Liver (tissue), 9 donors: ENCODE results near the gene EPB42. TPM values are rescaled to one million over a fixed set of nuclear protein-coding genes. Genes with fewer than 3 reads are reported as not detected.

ENCODE experiments used
- DNase-seq: peaks from one replicate; pipeline ENCODE4 v3.0.0-alpha.2; 2017; ENCODE audit warnings: low spot score
- H3K27ac ChIP-seq, 2 donors: one replicate each; pipeline ENCODE4 v1.7.0; 2013; ENCODE audit warnings: inconsistent platforms in 2 of 2, low read length in 2 of 2, control low read depth in 1 of 2, low read depth in 1 of 2, mild to moderate bottlenecking in 1 of 2
- H3K27me3 ChIP-seq, 4 donors: one replicate each; pipeline versions ENCODE4 v1.6.1 to v1.7.0; 2013; ENCODE audit warnings: low read length in 3 of 4, inconsistent platforms in 1 of 4, mild to moderate bottlenecking in 1 of 4, moderate library complexity in 1 of 4; ENCODE audit not compliant: control insufficient read depth in 4 of 4, insufficient read depth in 4 of 4
- H3K36me3 ChIP-seq, 4 donors: one replicate each; pipeline versions ENCODE4 v1.6.1 to v1.7.0; 2013; ENCODE audit warnings: low read length in 3 of 4, mild to moderate bottlenecking in 3 of 4, low read depth in 1 of 4, moderate library complexity in 1 of 4; ENCODE audit not compliant: control insufficient read depth in 4 of 4, insufficient read depth in 3 of 4
- H3K4me1 ChIP-seq, 4 donors: one replicate each; pipeline versions ENCODE4 v1.6.1 to v1.7.0; 2013; ENCODE audit warnings: low read length in 3 of 4, mild to moderate bottlenecking in 3 of 4, moderate library complexity in 1 of 4; ENCODE audit not compliant: control insufficient read depth in 4 of 4, insufficient read depth in 4 of 4
- H3K4me3 ChIP-seq, 3 donors: one replicate each; pipeline versions ENCODE4 v1.6.1 to v1.7.0; 2013; ENCODE audit warnings: low read length in 3 of 3, control low read depth in 1 of 3, low read depth in 1 of 3, mild to moderate bottlenecking in 1 of 3
- H3K9ac ChIP-seq, 2 donors: one replicate each; pipeline ENCODE4 v1.7.0; 2013; ENCODE audit warnings: low read length in 2 of 2, mild to moderate bottlenecking in 2 of 2, moderate library complexity in 2 of 2, control low read depth in 1 of 2, low read depth in 1 of 2
- H3K9me3 ChIP-seq, 4 donors: one replicate each; pipeline versions ENCODE4 v1.6.1 to v1.7.0; 2013; ENCODE audit warnings: low read length in 3 of 4; ENCODE audit not compliant: control insufficient read depth in 4 of 4
- FOXA1 ChIP-seq: IDR thresholded peaks from 2 replicates; pipeline ENCODE4 v1.6.1; 2016; ENCODE audit warnings: antibody characterized with exemption
- HNF4G ChIP-seq: IDR thresholded peaks from 2 replicates; pipeline ENCODE4 v1.6.1; 2016; ENCODE audit warnings: antibody characterized with exemption
- JUND ChIP-seq, 2 donors: IDR thresholded peaks; 2 replicates each; pipeline ENCODE4 v1.6.1; 2016; ENCODE audit warnings: antibody characterized with exemption in 2 of 2
- NR2F2 ChIP-seq: IDR thresholded peaks from 2 replicates; pipeline ENCODE4 v1.6.1; 2016; ENCODE audit warnings: antibody characterized with exemption
- RAD21 ChIP-seq, 2 donors: IDR thresholded peaks; 2 replicates each; pipeline ENCODE4 v1.6.1; 2016; ENCODE audit warnings: antibody characterized with exemption in 2 of 2, mild to moderate bottlenecking in 2 of 2
- RXRA ChIP-seq, 2 donors: IDR thresholded peaks; 2 replicates each; pipeline ENCODE4 v1.6.1; 2017 to 2018; ENCODE audit warnings: antibody characterized with exemption in 2 of 2, mild to moderate bottlenecking in 1 of 2
- SP1 ChIP-seq: IDR thresholded peaks from 2 replicates; pipeline ENCODE4 v1.6.1; 2018; ENCODE audit warnings: antibody characterized with exemption, mild to moderate bottlenecking
- TAF1 ChIP-seq: conservative IDR thresholded peaks from 2 replicates; pipeline ENCODE4 v1.6.1; 2016; ENCODE audit warnings: antibody characterized with exemption, mild to moderate bottlenecking
- YY1 ChIP-seq: IDR thresholded peaks from 2 replicates; pipeline ENCODE4 v1.6.1; 2016; ENCODE audit warnings: antibody characterized with exemption, mild to moderate bottlenecking
- ZBTB33 ChIP-seq: IDR thresholded peaks from 2 replicates; pipeline ENCODE4 v1.6.1; 2016; ENCODE audit warnings: antibody characterized with exemption
- WGBS: extraction: QIAGEN DNeasy Blood & Tissue Kit; methylation state at CpG from one replicate; pipeline ENCODE4 v1.1.7; 2013; 5-methylcytosine and 5-hydroxymethylcytosine counted together
- polyA plus RNA-seq, 2 donors: library from polyadenylated mRNA; stranded (reverse) in 1 of 2; unstranded in 1 of 2; fragments of 200-250 nt in 1 of 2; fragments of >200 nt in 1 of 2; fragmentation: Nextera tagmentation in 1 of 2; extraction: Ambion mirVana in 1 of 2; gene quantifications; one replicate each; pipeline versions ENCODE4 v1.2.1 to v1.2.3, GENCODE V29; 2013 to 2015
- total RNA-seq, 2 donors: library from RNA; depleted of rRNA; stranded (reverse); fragments of >200 nt; gene quantifications; one replicate each; pipeline ENCODE4 v1.2.3, GENCODE V29; 2014
- TF ChIP-seq, protein P1 (sequence below): IDR thresholded peaks from 2 replicates; pipeline ENCODE4 v1.6.1; 2016; ENCODE audit warnings: antibody characterized with exemption
- TF ChIP-seq, protein P2 (sequence below): IDR thresholded peaks from 2 replicates; pipeline ENCODE4 v1.6.1; 2016; ENCODE audit warnings: antibody characterized with exemption
- TF ChIP-seq, protein P3 (sequence below): fragments of 150-350 bp; IDR thresholded peaks from 2 replicates; pipeline ENCODE4 v1.5.1; 2017; ENCODE audit warnings: improper control_type of control experiment, low read depth, low read length; ENCODE audit not compliant: missing input control
- TF ChIP-seq, protein P4 (sequence below): IDR thresholded peaks from 2 replicates; pipeline ENCODE4 v1.6.1; 2016; ENCODE audit warnings: antibody characterized with exemption, mild to moderate bottlenecking
- donor health status: healthy.
- donor health status: healthy.
- donor health status: healthy.
- donor health status: healthy.
- donor health status: healthy.

The EPB42 gene
- total and polyA plus RNA-seq, 4 donors: 0.02 to 247 TPM; not detected in 2

- TF ChIP-seq, protein P1, sequence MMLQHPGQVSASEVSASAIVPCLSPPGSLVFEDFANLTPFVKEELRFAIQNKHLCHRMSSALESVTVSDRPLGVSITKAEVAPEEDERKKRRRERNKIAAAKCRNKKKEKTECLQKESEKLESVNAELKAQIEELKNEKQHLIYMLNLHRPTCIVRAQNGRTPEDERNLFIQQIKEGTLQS: no peak
- TF ChIP-seq ZBTB33: no peak
- H3K9ac ChIP-seq: no peak overlapping the region
- H3K27me3 ChIP-seq: no peaks in the 10 kb centered on the region
- DNase-seq: no peak
- 96% methylated on average over 10 of the region's 10 CpGs for WGBS
- H3K4me1 ChIP-seq: no peaks in the 10 kb centered on the region
- H3K27ac ChIP-seq: no peak overlapping the region
- no peaks in the 10 kb centered on the region for H3K9me3 ChIP-seq
- H3K36me3 ChIP-seq: peaks cover 7 to 43% (median 35%) of the 10 kb centered on the region in 4 donors
- H3K4me3 ChIP-seq: no peak overlapping the region
These were observed 23.9 kb downstream of the EPB42 start for GRCh38 chr15:43196760-43197548.

DNA sequence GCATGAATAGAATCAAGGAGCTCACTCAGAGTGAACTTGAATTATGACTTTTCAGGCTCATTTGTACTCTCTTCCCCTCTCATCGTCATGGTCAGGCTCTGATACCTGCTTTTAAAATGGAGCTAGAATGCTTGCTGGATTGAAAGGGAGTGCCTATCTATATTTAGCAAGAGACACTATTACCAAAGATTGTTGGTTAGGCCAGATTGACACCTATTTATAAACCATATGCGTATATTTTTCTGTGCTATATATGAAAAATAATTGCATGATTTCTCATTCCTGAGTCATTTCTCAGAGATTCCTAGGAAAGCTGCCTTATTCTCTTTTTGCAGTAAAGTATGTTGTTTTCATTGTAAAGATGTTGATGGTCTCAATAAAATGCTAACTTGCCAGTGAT lies 26.0 kb downstream of the EPB42 start:
- Histone ChIP-seq H3K4me3 (no peak overlapping the region), H3K4me1 (peaks cover 0 to 4% (median 2%) of the 10 kb centered on the region in 4 donors), H3K27me3 (no peaks in the 10 kb centered on the region), H3K27ac (no peak overlapping the region), H3K36me3 (peaks cover 7 to 62% (median 53%) of the 10 kb centered on the region in 4 donors), H3K9me3 (no peaks in the 10 kb centered on the region), H3K9ac (no peak overlapping the region)
- WGBS: 95% methylated on average over 2 of the region's 2 CpGs
- no peak for TF ChIP-seq RXRA (IDR thresholded peaks at IDR 0.05)
- TF ChIP-seq ZBTB33: no peak
- no peak for TF ChIP-seq JUND (IDR thresholded peaks at IDR 0.05)
- TF ChIP-seq YY1: no peak
- no peak for TF ChIP-seq HNF4G
- TF ChIP-seq, protein P2, sequence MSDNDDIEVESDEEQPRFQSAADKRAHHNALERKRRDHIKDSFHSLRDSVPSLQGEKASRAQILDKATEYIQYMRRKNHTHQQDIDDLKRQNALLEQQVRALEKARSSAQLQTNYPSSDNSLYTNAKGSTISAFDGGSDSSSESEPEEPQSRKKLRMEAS: no peak
- TF ChIP-seq NR2F2: no peak
- no peak for TF ChIP-seq SP1
- TF ChIP-seq RAD21 (IDR thresholded peaks at IDR 0.05): no peak
- DNase-seq: no peak

GRCh38 chr15:43193710-43194109 lies 27.1 kb downstream of the EPB42 start:
- Histone ChIP-seq H3K27ac (no peak overlapping the region), H3K27me3 (no peaks in the 10 kb centered on the region), H3K4me3 (no peak overlapping the region), H3K36me3 (peaks cover 7 to 65% (median 57%) of the 10 kb centered on the region in 4 donors), H3K4me1 (peaks cover 0 to 6% (median 2%) of the 10 kb centered on the region in 4 donors), H3K9ac (no peak overlapping the region), H3K9me3 (no peaks in the 10 kb centered on the region)
- 94% methylated on average over 2 of the region's 2 CpGs for WGBS
- no peak for DNase-seq
- no peak for TF ChIP-seq YY1
- no peak for TF ChIP-seq TAF1
- TF ChIP-seq, protein P1: no peak
- TF ChIP-seq RAD21 (IDR thresholded peaks at IDR 0.05): no peak
- no peak for TF ChIP-seq FOXA1
- TF ChIP-seq, protein P3, sequence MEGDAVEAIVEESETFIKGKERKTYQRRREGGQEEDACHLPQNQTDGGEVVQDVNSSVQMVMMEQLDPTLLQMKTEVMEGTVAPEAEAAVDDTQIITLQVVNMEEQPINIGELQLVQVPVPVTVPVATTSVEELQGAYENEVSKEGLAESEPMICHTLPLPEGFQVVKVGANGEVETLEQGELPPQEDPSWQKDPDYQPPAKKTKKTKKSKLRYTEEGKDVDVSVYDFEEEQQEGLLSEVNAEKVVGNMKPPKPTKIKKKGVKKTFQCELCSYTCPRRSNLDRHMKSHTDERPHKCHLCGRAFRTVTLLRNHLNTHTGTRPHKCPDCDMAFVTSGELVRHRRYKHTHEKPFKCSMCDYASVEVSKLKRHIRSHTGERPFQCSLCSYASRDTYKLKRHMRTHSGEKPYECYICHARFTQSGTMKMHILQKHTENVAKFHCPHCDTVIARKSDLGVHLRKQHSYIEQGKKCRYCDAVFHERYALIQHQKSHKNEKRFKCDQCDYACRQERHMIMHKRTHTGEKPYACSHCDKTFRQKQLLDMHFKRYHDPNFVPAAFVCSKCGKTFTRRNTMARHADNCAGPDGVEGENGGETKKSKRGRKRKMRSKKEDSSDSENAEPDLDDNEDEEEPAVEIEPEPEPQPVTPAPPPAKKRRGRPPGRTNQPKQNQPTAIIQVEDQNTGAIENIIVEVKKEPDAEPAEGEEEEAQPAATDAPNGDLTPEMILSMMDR: no peak
- no peak for TF ChIP-seq RXRA (IDR thresholded peaks at IDR 0.05)
- TF ChIP-seq, protein P4, sequence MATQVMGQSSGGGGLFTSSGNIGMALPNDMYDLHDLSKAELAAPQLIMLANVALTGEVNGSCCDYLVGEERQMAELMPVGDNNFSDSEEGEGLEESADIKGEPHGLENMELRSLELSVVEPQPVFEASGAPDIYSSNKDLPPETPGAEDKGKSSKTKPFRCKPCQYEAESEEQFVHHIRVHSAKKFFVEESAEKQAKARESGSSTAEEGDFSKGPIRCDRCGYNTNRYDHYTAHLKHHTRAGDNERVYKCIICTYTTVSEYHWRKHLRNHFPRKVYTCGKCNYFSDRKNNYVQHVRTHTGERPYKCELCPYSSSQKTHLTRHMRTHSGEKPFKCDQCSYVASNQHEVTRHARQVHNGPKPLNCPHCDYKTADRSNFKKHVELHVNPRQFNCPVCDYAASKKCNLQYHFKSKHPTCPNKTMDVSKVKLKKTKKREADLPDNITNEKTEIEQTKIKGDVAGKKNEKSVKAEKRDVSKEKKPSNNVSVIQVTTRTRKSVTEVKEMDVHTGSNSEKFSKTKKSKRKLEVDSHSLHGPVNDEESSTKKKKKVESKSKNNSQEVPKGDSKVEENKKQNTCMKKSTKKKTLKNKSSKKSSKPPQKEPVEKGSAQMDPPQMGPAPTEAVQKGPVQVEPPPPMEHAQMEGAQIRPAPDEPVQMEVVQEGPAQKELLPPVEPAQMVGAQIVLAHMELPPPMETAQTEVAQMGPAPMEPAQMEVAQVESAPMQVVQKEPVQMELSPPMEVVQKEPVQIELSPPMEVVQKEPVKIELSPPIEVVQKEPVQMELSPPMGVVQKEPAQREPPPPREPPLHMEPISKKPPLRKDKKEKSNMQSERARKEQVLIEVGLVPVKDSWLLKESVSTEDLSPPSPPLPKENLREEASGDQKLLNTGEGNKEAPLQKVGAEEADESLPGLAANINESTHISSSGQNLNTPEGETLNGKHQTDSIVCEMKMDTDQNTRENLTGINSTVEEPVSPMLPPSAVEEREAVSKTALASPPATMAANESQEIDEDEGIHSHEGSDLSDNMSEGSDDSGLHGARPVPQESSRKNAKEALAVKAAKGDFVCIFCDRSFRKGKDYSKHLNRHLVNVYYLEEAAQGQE: no peak
